Activated CD4-positive, alpha-beta T cell treated with anti-CD3 and anti-CD28 coated beads, Interleukin-2, amount 50 U/mL, for 4 hours (primary cell): ENCODE data around the gene ZNF496.
"Not testable (repeated sequence)": the region's sequence is repeated elsewhere in the genome, so short reads cannot be mapped to it uniquely, and the experiment has no call there.

Experiments used
- DNase-seq, 2 experiments: peaks; one replicate each; pipeline ENCODE4 v3.0.0-alpha.2; 2020

Gene ZNF496

GRCh38 chr1:247358920-247359319 is 27.3 kb upstream of the ZNF496 start:
- no peak for DNase-seq

GRCh38 chr1:247357781-247358211 is 26.1 kb upstream of the ZNF496 start:
- DNase-seq, result no peak

- no peak for DNase-seq
These were observed 25.5 kb upstream of the ZNF496 start for GRCh38 chr1:247357052-247357780.

- not testable (repeated sequence) for DNase-seq
These were observed 23.5 kb upstream of the ZNF496 start for GRCh38 chr1:247355160-247355559.

- DNase-seq, result no peak
These were observed 20.5 kb upstream of the ZNF496 start for GRCh38 chr1:247352175-247352574.

- DNase-seq, result no peak
These were observed 18.9 kb upstream of the ZNF496 start for GRCh38 chr1:247350587-247350986.

- no peak for DNase-seq
These were observed 16.0 kb upstream of the ZNF496 start for GRCh38 chr1:247347477-247348222.

GRCh38 chr1:247345881-247346280 is 14.2 kb upstream of the ZNF496 start:
- no peak for DNase-seq

- DNase-seq, result no peak
These were observed 12.1 kb upstream of the ZNF496 start for GRCh38 chr1:247343801-247344200.

- DNase-seq, result no peak
These were observed 7.1 kb upstream of the ZNF496 start for GRCh38 chr1:247338723-247339275.

- DNase-seq, result no peak
These were observed 6.3 kb upstream of the ZNF496 start for GRCh38 chr1:247337961-247338360.

GRCh38 chr1:247337250-247337746 is 5.6 kb upstream of the ZNF496 start:
- DNase-seq, result no peak

- no peak for DNase-seq
These were observed 4.7 kb upstream of the ZNF496 start for GRCh38 chr1:247336390-247336789.

- no peak for DNase-seq
These were observed 4.2 kb upstream of the ZNF496 start for GRCh38 chr1:247335882-247336281.

- no peak for DNase-seq
These were observed 2.9 kb upstream of the ZNF496 start for GRCh38 chr1:247334378-247335133.

- no peak for DNase-seq
These were observed 1.1 kb upstream of the ZNF496 start for GRCh38 chr1:247332623-247333361.

GRCh38 chr1:247332215-247332622 is 552 bp upstream of the ZNF496 start:
- DNase-seq, result peak; percentile 32 to 37

- DNase-seq, result peak; percentile 67 to 70
These were observed 519 bp downstream of the ZNF496 start for GRCh38 chr1:247331172-247331524.

- no peak for DNase-seq
These were observed 1.0 kb downstream of the ZNF496 start for GRCh38 chr1:247330548-247331171.

GRCh38 chr1:247329097-247329617 is 2.5 kb downstream of the ZNF496 start:
- DNase-seq, result no peak

GRCh38 chr1:247328311-247328710 is 3.4 kb downstream of the ZNF496 start:
- no peak for DNase-seq
